Mucosa of descending colon (tissue), 3 donors: ENCODE measurements around the gene RNF149. TPM values are rescaled to one million over a fixed set of nuclear protein-coding genes. Genes with fewer than 3 reads are reported as not detected.
A peak's percentile ranks its signal among the peaks of the same experiment; 100 is the strongest.
"Not testable (repeated sequence)": the region's sequence is repeated elsewhere in the genome, so short reads cannot be mapped to it uniquely, and the experiment has no call there.

Source experiments
- ATAC-seq: fragments of 200-7000 bp; cut with Tn5 transposase; one replicate; pipeline ENCODE4 v1.9.1; 2020; ENCODE audit warnings: mild to moderate bottlenecking, moderate library complexity
- DNase-seq, 3 donors: peaks; one replicate each; pipeline ENCODE4 v3.0.0-alpha.2; 2020
- H3K36me3 ChIP-seq: fragments of 200-600 bp; one replicate; pipeline ENCODE4 v1.8.0; 2021; ENCODE audit warnings: low read depth, mild to moderate bottlenecking
- H3K4me1 ChIP-seq: fragments of 200-600 bp; one replicate; pipeline ENCODE4 v1.8.0; 2021; ENCODE audit warnings: low read depth, mild to moderate bottlenecking
- H3K4me3 ChIP-seq: fragments of 200-600 bp; one replicate; pipeline ENCODE4 v1.8.0; 2021; ENCODE audit warnings: mild to moderate bottlenecking
- H3K9me3 ChIP-seq: fragments of 200-600 bp; one replicate; pipeline ENCODE4 v1.8.0; 2021; ENCODE audit warnings: mild to moderate bottlenecking
- intact Hi-C, 2 donors: fragments of 100-400 bp; cut with DNase I in 1 of 2; cut with micrococcal nuclease in 1 of 2; formaldehyde crosslinking; loops; one replicate each; pipeline versions ENCODE4 v1.11.0 to v1.11.1; 2022; cut with DNase I, micrococcal nuclease
- total RNA-seq, 3 donors: library from RNA; stranded (reverse); fragmentation: NEBNext Ultra II Directional in 2 of 3; extraction: Animal tissue kit (Norgen Biotek cat#: 25700) in 2 of 3; gene quantifications; one replicate each; pipeline versions ENCODE4 v1.2.1 to v1.2.4, GENCODE V29; 2021 to 2023
- TF ChIP-seq, protein P1 (sequence below): fragments of 200-600 bp; IDR thresholded peaks from one replicate; pipeline ENCODE4 v1.8.0; 2022; ENCODE audit warnings: antibody characterized with exemption, mild to moderate bottlenecking
- donor health status: DM: no; HTN: no; CAD: no; lungs with moderate emphysema.
- donor health status: DM: no; HTN: no; CAD: no.
- donor health status: DM: no; HTN: yes; CAD: no.

Gene RNF149
- total RNA-seq, 3 donors from 2014 or later, result 50.5 to 62.5 (median 56.3) TPM

DNA sequence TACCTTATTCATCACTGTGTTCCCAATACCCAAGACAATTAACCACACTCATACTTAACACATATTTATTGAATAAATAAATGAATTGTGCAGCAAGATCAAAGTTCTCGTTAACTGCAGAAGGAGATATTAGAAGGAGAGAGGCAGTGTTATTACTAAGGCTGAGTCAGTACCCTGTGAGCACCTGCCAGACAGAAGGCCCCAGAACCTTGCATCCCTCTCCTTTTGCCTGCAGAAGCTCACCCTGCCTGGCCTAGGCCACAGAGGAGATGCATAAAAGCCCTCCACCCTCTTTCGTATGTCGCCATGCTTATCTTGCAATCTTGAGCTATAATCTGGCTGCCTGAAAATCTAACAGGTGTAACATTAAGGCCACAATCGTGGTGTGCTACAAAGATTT, 20.5 kb upstream of the RNF149 start:
- DNase-seq, result no peak
- peaks cover 14% of the 10 kb centered on the region for H3K4me1 ChIP-seq
- H3K4me3 ChIP-seq, result no peak overlapping the region
- ATAC-seq, result no peak
- TF ChIP-seq, protein P1, sequence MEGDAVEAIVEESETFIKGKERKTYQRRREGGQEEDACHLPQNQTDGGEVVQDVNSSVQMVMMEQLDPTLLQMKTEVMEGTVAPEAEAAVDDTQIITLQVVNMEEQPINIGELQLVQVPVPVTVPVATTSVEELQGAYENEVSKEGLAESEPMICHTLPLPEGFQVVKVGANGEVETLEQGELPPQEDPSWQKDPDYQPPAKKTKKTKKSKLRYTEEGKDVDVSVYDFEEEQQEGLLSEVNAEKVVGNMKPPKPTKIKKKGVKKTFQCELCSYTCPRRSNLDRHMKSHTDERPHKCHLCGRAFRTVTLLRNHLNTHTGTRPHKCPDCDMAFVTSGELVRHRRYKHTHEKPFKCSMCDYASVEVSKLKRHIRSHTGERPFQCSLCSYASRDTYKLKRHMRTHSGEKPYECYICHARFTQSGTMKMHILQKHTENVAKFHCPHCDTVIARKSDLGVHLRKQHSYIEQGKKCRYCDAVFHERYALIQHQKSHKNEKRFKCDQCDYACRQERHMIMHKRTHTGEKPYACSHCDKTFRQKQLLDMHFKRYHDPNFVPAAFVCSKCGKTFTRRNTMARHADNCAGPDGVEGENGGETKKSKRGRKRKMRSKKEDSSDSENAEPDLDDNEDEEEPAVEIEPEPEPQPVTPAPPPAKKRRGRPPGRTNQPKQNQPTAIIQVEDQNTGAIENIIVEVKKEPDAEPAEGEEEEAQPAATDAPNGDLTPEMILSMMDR, result no peak
- intact Hi-C loops, result no loop called here
- no peaks in the 10 kb centered on the region for H3K9me3 ChIP-seq
- H3K36me3 ChIP-seq, result no peaks in the 10 kb centered on the region

DNA sequence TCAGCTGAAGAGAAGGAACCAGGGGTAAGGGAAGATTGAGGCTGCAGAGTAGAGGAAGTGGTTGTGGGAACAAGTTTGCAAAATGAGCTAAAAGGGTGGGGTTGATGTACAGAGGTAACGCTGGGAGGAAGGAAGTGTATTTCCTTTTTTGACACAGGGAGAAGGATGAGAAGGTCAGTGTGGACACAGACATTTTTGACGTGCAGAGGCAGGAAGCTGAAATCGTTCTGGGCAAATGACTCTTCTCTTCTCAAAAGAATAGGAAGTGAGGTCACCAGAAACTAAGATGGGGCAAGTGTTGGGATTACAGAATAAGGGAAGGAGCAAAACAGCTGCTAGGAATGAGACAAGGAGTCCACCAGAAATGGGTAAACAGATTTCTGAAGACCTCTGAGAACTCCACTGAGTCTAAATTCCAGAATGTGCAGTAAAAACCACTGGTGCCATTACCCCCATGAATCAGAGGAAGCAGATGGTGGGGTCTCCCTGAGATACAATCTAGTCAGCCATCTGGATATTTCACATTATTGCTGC, 20.0 kb upstream of the RNF149 start:
- H3K4me1 ChIP-seq, result peaks cover 14% of the 10 kb centered on the region
- H3K4me3 ChIP-seq, result no peak overlapping the region
- TF ChIP-seq, protein P1, result no peak
- intact Hi-C loops, result no loop called here
- peak; percentile 81 for ATAC-seq
- DNase-seq, result peak in 1 of 3 donors; percentile 49
- H3K9me3 ChIP-seq, result no peaks in the 10 kb centered on the region
- no peaks in the 10 kb centered on the region for H3K36me3 ChIP-seq

DNA sequence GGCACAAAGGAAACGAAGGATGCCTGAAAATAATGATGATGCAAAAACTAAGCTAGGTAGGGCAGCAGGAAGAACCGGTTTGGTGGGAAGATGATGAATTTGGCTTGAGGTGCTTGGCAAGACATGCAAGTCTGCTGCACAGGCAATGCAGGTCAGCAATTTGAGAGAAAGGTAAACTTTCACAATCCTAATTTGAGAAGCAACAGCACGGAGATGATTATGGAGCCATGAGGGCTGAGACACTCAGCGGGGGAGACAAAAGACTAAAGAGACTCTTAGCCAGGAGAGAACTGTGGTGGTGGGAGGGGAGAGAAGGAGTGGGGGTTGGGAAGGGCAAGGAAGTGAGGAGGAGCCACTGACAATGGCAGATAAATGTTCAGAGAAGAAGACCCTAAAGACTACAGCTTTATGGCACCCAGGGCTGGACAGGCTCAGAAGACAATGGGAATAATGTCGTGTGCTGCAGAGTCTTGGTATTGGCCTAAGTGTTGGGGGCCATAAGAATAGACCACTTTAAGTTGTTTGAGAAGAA, 19.4 kb upstream of the RNF149 start:
- intact Hi-C loops, result no loop called here
- DNase-seq (peak in 1 of 3 donors; percentile 85), ATAC-seq (peak; percentile 38)
- H3K4me3 ChIP-seq, result no peak overlapping the region
- no peaks in the 10 kb centered on the region for H3K9me3 ChIP-seq
- H3K4me1 ChIP-seq, result peaks cover 14% of the 10 kb centered on the region
- TF ChIP-seq, protein P1, result no peak
- H3K36me3 ChIP-seq, result no peaks in the 10 kb centered on the region

DNA sequence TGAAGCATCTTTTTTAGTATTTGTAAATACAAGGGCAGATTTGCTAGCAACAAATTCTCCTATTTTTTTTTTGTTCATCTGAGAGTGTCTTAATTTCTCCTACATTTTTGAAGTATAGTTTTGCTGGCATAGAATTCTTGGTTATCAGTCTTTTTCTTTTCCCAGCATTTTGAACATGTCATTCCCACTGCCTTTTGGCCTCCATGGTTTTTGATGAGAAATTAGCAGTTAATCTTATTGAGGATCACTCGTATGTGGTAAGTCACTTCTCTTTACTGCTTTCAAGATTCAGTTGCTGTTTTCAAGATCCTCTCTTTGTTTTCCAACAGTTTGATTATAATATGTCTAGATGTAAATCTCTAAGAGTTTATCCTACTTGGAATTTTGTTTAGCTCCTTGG, 16.9 kb upstream of the RNF149 start:
- no peaks in the 10 kb centered on the region for H3K9me3 ChIP-seq
- ATAC-seq (no peak), DNase-seq (no peak)
- H3K36me3 ChIP-seq, result no peaks in the 10 kb centered on the region
- intact Hi-C loops, result no loop called here
- H3K4me3 ChIP-seq, result no peak overlapping the region
- TF ChIP-seq, protein P1, result no peak
- peaks cover 14% of the 10 kb centered on the region for H3K4me1 ChIP-seq

DNA sequence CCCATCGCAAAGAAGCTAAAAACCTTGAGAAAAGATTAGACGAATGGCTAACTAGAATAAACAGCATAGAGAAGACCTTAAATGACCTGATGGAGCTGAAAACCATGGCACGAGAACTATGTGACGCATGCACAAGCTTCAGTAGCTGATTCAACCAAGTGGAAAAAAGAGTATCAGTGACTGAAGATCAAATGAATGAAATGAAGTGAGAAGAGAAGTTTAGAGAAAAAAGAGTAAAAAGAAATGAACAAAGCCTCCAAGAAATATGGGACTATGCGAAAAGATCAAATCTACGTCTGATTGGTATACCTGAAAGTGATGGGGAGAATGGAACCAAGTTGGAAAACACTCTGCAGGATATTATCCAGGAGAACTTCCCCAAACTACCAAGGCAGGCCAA, 8.1 kb upstream of the RNF149 start:
- ATAC-seq, DNase-seq, H3K4me3 ChIP-seq, H3K36me3 ChIP-seq, H3K9me3 ChIP-seq, H3K4me1 ChIP-seq, intact Hi-C loops: not testable (repeated sequence)

DNA sequence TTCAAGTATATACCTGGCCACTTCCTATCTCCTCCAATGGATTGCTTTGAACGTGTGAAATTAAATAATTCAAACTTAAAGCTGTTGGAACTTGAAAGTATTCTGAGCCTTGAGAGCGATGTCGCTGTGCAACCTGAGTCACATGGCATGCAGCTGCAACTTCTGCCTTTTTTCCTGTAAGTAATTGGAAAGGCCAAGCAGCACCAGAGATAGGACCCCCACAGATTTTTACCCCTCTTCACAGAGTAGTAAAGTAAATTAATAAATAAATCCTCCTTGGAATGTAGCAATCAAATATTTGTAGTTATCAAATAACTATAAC, 3.2 kb upstream of the RNF149 start:
- DNase-seq (peak in 1 of 3 donors; percentile 31), ATAC-seq (no peak)
- TF ChIP-seq, protein P1, result no peak

More for the DNA sequence above, 3.2 kb upstream of the RNF149 start:
- H3K4me1 ChIP-seq, result peaks cover 12% of the 10 kb centered on the region
- intact Hi-C loops, result no loop called here
- no peaks in the 10 kb centered on the region for H3K36me3 ChIP-seq
- H3K4me3 ChIP-seq, result no peak overlapping the region
- no peaks in the 10 kb centered on the region for H3K9me3 ChIP-seq
